H1 (cell line): ENCODE measurements around the gene CCDC185. TPM values are rescaled to one million over a fixed set of nuclear protein-coding genes. Genes with fewer than 3 reads are reported as not detected.

ENCODE experiments used
- CTCF ChIA-PET: fragments of 300-600 bp; sonication (Branson Sonifier 250); formaldehyde crosslinking; loops from one replicate; lab custom pipeline; 2021; ENCODE audit not compliant: partially characterized antibody; lab: Charles Lee
- POLR2A ChIA-PET: fragments of 300-600 bp; sonication (Branson Sonifier 250); formaldehyde crosslinking; loops from one replicate; lab custom pipeline; 2021; ENCODE audit warnings: inconsistent platforms; ENCODE audit not compliant: partially characterized antibody; lab: Charles Lee
- DNase-seq, 2 experiments: peaks; one replicate each; pipeline versions ENCODE4 v3.0.0 to v3.0.0-alpha.2; 2010 to 2022; ENCODE audit warnings: low spot score in 2 of 2, low read depth in 1 of 2, mixed read lengths in 1 of 2
- FAIRE-seq: peaks from 2 replicates; lab custom pipeline; 2011; peaks lifted over from hg19 to GRCh38; lab: Jason Lieb, UNC
- H2AFZ ChIP-seq: 2 replicates; pipeline ENCODE4 v1.8.1; 2012; ENCODE audit warnings: low read length, inconsistent platforms
- H2AK5ac ChIP-seq: 2 replicates; pipeline ENCODE4 v1.6.1; 2013; ENCODE audit warnings: low read depth, low read length
- H2BK120ac ChIP-seq: replicated peaks from 2 replicates; pipeline ENCODE3; 2013; ENCODE audit warnings: low read depth, low read length, inconsistent platforms
- H2BK12ac ChIP-seq: 2 replicates; pipeline ENCODE4 v1.6.1; 2013; ENCODE audit warnings: low read depth, low read length
- H2BK15ac ChIP-seq: 2 replicates; pipeline ENCODE4 v1.6.1; 2013; ENCODE audit warnings: low read length
- H2BK20ac ChIP-seq: 2 replicates; pipeline ENCODE4 v1.6.1; 2013; ENCODE audit warnings: low read length
- H2BK5ac ChIP-seq: 2 replicates; pipeline ENCODE4 v1.6.1; 2013; ENCODE audit warnings: low read depth, low read length
- H3K14ac ChIP-seq: 2 replicates; pipeline ENCODE4 v1.6.1; 2013; ENCODE audit warnings: inconsistent platforms; ENCODE audit not compliant: insufficient read length
- H3K18ac ChIP-seq: 2 replicates; pipeline ENCODE4 v1.6.1; 2013; ENCODE audit warnings: low read length; ENCODE audit errors: extremely low read depth
- H3K23ac ChIP-seq: 2 replicates; pipeline ENCODE4 v1.6.1; 2013; ENCODE audit warnings: inconsistent platforms; ENCODE audit not compliant: insufficient read length
- H3K23me2 ChIP-seq: 2 replicates; pipeline ENCODE4 v1.6.1; 2013; ENCODE audit warnings: low read depth, low read length
- H3K27ac ChIP-seq: 2 replicates; pipeline ENCODE4 v1.6.1; 2011; ENCODE audit warnings: low read depth, low read length, inconsistent platforms
- H3K27me3 ChIP-seq, 4 experiments: replicated peaks in 1 of 4; 1 replicate in 1 of 4; 2 replicates in 3 of 4; pipeline versions ENCODE4 v1.6.1 to v1.8.1; 2011 to 2013; ENCODE audit warnings: low read length in 3 of 4, mild to moderate bottlenecking in 3 of 4, inconsistent platforms in 2 of 4, mixed read lengths in 2 of 4, moderate library complexity in 1 of 4; ENCODE audit not compliant: control insufficient read depth in 3 of 4, insufficient read depth in 3 of 4; ENCODE audit errors: extremely low read depth in 1 of 4
- H3K36me3 ChIP-seq, 4 experiments: 2 replicates each; pipeline versions ENCODE4 v1.6.1 to v1.8.1; 2011 to 2013; ENCODE audit warnings: mild to moderate bottlenecking in 4 of 4, low read length in 3 of 4, moderate library complexity in 2 of 4, control low read depth in 1 of 4, inconsistent platforms in 1 of 4; ENCODE audit not compliant: insufficient read depth in 4 of 4, control insufficient read depth in 2 of 4
- H3K4ac ChIP-seq: replicated peaks from 2 replicates; pipeline ENCODE3; 2013; ENCODE audit warnings: low read length, low read depth, mixed read lengths, inconsistent platforms; ENCODE audit not compliant: insufficient read length
- H3K4me1 ChIP-seq, 4 experiments: replicated peaks in 1 of 4; 1 replicate in 1 of 4; 2 replicates in 3 of 4; pipeline versions ENCODE4 v1.6.1 to v1.8.1; 2011 to 2013; ENCODE audit warnings: low read length in 3 of 4, inconsistent platforms in 2 of 4, mixed read lengths in 1 of 4; ENCODE audit not compliant: insufficient read depth in 4 of 4, control insufficient read depth in 3 of 4
- H3K4me2 ChIP-seq, 2 experiments: 2 replicates each; pipeline versions ENCODE4 v1.6.1 to v1.8.1; 2011 to 2013; ENCODE audit warnings: low read depth in 2 of 2, low read length in 2 of 2, control low read depth in 1 of 2, inconsistent platforms in 1 of 2, mild to moderate bottlenecking in 1 of 2; ENCODE audit not compliant: insufficient read depth in 1 of 2
- H3K4me3 ChIP-seq, 4 experiments: fragments of 200-600, 300-600 bp in 1 of 4; sonication (generic), shearing (Covaris generic), sonication (Bioruptor Twin) in 1 of 4; 2 replicates each; pipeline versions ENCODE4 v1.5.1 to v1.8.1; 2011 to 2016; ENCODE audit warnings: low read length in 4 of 4, low read depth in 3 of 4, control low read depth in 2 of 4, inconsistent platforms in 2 of 4, mild to moderate bottlenecking in 2 of 4, mixed read lengths in 1 of 4, moderate library complexity in 1 of 4; ENCODE audit not compliant: insufficient read depth in 2 of 4; ENCODE audit errors: extremely low read depth in 1 of 4
- H3K56ac ChIP-seq: replicated peaks from 2 replicates; pipeline ENCODE3; 2013; ENCODE audit warnings: low read depth, mild to moderate bottlenecking, mixed read lengths, low read length, inconsistent platforms; ENCODE audit not compliant: insufficient read length
- H3K79me1 ChIP-seq: 2 replicates; pipeline ENCODE4 v1.6.1; 2013; ENCODE audit warnings: low read depth, low read length, control low read depth
- H3K79me2 ChIP-seq, 2 experiments: 2 replicates each; pipeline versions ENCODE4 v1.6.1 to v1.8.1; 2012 to 2013; ENCODE audit warnings: low read length in 2 of 2, mild to moderate bottlenecking in 2 of 2, inconsistent platforms in 1 of 2; ENCODE audit not compliant: insufficient read depth in 2 of 2, control insufficient read depth in 1 of 2
- H3K9ac ChIP-seq, 4 experiments: replicated peaks in 1 of 4; 1 replicate in 1 of 4; 2 replicates in 3 of 4; pipeline versions ENCODE4 v1.6.1 to v1.8.1; 2011 to 2013; ENCODE audit warnings: low read depth in 3 of 4, low read length in 3 of 4, control low read depth in 2 of 4, mild to moderate bottlenecking in 2 of 4, moderate library complexity in 2 of 4, inconsistent platforms in 1 of 4; ENCODE audit errors: extremely low read depth in 1 of 4
- H3K9me3 ChIP-seq, 2 experiments: 2 replicates each; pipeline versions ENCODE4 v1.6.1 to v1.8.1; 2012 to 2013; ENCODE audit warnings: mild to moderate bottlenecking in 2 of 2, moderate library complexity in 2 of 2, control low read depth in 1 of 2, inconsistent platforms in 1 of 2, low read depth in 1 of 2, low read length in 1 of 2, mixed read lengths in 1 of 2; ENCODE audit not compliant: insufficient read depth in 2 of 2
- H4K20me1 ChIP-seq, 2 experiments: replicated peaks in 1 of 2; 2 replicates each; pipeline versions ENCODE3 to v1.8.1; 2011 to 2013; ENCODE audit warnings: inconsistent platforms in 2 of 2, low read length in 2 of 2, mild to moderate bottlenecking in 1 of 2; ENCODE audit not compliant: insufficient read depth in 2 of 2, control insufficient read depth in 1 of 2
- H4K5ac ChIP-seq: 2 replicates; pipeline ENCODE4 v1.6.1; 2013; ENCODE audit warnings: low read length, low read depth, mixed read lengths, inconsistent platforms; ENCODE audit not compliant: insufficient read length
- H4K8ac ChIP-seq: 2 replicates; pipeline ENCODE4 v1.8.0; 2013; ENCODE audit warnings: mild to moderate bottlenecking, moderate library complexity, low read length, inconsistent platforms; ENCODE audit not compliant: insufficient read depth; ENCODE audit errors: extremely low read depth
- H4K91ac ChIP-seq: replicated peaks from 2 replicates; pipeline ENCODE3; 2013; ENCODE audit warnings: low read length, mixed read lengths, inconsistent platforms; ENCODE audit not compliant: insufficient read length
- ASH2L ChIP-seq: fragments of 200-600, 300-600 bp; sonication (generic); IDR thresholded peaks from one replicate; pipeline ENCODE4 v1.7.1; 2017; ENCODE audit warnings: low read length
- BRCA1 ChIP-seq: IDR thresholded peaks from 2 replicates; pipeline ENCODE4 v1.6.1; 2012; ENCODE audit warnings: low read depth, low read length, improper control_type of control experiment
- RAD21 ChIP-seq, 2 experiments: IDR thresholded peaks in 1 of 2; conservative IDR thresholded peaks in 1 of 2; 2 replicates each; pipeline ENCODE4 v1.6.1; 2011; ENCODE audit warnings: low read depth in 2 of 2, low read length in 2 of 2, improper control_type of control experiment in 1 of 2, inconsistent platforms in 1 of 2, mild to moderate bottlenecking in 1 of 2, moderate library complexity in 1 of 2
- WGBS, 2 experiments: shearing (Covaris generic) in 1 of 2; methylation state at CpG; one replicate each; pipeline versions ENCODE4 v1.1.6 to v1.1.7; 2013 to 2015; ENCODE audit warnings: low lambda C conversion rate in 2 of 2, mixed read lengths in 2 of 2, inconsistent platforms in 1 of 2, low coverage in 1 of 2, missing lambda C conversion rate in 1 of 2; ENCODE audit not compliant: insufficient replicate concordance in 2 of 2, insufficient coverage in 1 of 2, insufficient read length in 1 of 2; ENCODE audit errors: extremely low coverage in 1 of 2, missing lambda C conversion rate in 1 of 2; 5-methylcytosine and 5-hydroxymethylcytosine counted together
- polyA plus RNA-seq, 7 experiments: library from polyadenylated mRNA; depleted of rRNA in 3 of 7; stranded (reverse) in 5 of 7; unstranded in 2 of 7; fragments of >200 nt in 5 of 7; fragments of 200-250 nt in 2 of 7; gene quantifications; 1 replicate in 5 of 7; 2 replicates in 1 of 7; 4 replicates in 1 of 7; pipeline versions ENCODE4 v1.2.1 to v1.2.3, GENCODE V29; 2011 to 2013; ENCODE audit warnings: missing spikeins in 2 of 7, mixed read lengths in 2 of 7
- total RNA-seq: library from RNA; stranded (reverse); fragmentation: NEBNext Ultra II Directional; extraction: Animal tissue kit (Norgen Biotek cat#: 25700); gene quantifications from 2 replicates; pipeline ENCODE4 v1.2.1, GENCODE V29; 2021

Gene CCDC185
- total and polyA plus RNA-seq, 2 of the 8 experiments (the other 6 are each of a cell fraction or from before 2014, with no cell fraction given): not detected

DNA sequence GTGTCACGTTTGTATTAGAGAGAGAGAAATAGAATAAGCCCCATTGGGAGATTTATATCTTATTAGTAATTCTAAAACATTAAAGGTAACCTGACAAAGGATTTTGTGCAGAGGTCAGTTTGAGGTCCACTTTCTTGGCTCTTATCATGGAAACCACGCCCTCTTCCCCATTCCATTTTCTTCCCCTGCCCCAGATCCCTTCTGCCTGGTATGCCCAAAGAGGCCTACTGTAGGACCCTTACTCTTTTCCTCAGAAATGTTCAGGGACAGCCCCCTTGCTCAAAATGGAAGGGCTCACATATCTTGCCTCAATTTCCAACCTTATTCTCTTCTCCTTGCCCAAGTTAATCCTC lies 9.6 kb downstream of the CCDC185 start:
- Histone ChIP-seq H3K56ac (no peak overlapping the region), H3K4me3 (no peak overlapping the region), H3K79me2 (no peaks in the 10 kb centered on the region), H2BK12ac (no peak overlapping the region), H3K79me1 (no peaks in the 10 kb centered on the region), H3K23ac (no peak overlapping the region), H3K4ac (no peak overlapping the region), H3K36me3 (no peaks in the 10 kb centered on the region), H3K27ac (no peak overlapping the region), H2BK5ac (no peak overlapping the region), H3K9me3 (no peaks in the 10 kb centered on the region), H2AFZ (no peak overlapping the region), H2BK20ac (no peak overlapping the region), H3K23me2 (no peaks in the 10 kb centered on the region), H3K14ac (no peak overlapping the region), H2AK5ac (no peak overlapping the region), H3K9ac (no peak overlapping the region), H3K4me1 (no peaks in the 10 kb centered on the region), H4K8ac (no peak overlapping the region), H2BK15ac (no peak overlapping the region), H4K5ac (no peak overlapping the region), H4K91ac (no peak overlapping the region), H4K20me1 (no peaks in the 10 kb centered on the region), H2BK120ac (no peak overlapping the region), H3K27me3 (no peaks in the 10 kb centered on the region), H3K18ac (no peak overlapping the region), H3K4me2 (no peak overlapping the region)
- POLR2A ChIA-PET: no interaction called here
- CTCF ChIA-PET: interaction anchor here (1.0 kb wide), 1 partner anchor 11 kb away, joined by 3 read pairs; no protein-coding TSS in a partner anchor
- DNase-seq (no peak), FAIRE-seq (no peak)
- 87% methylated on average over 2 of the region's 2 CpGs; no CpG with 5 or more reads in 1 of the 2 experiments for WGBS, 2 experiments
- no peak for TF ChIP-seq RAD21 (IDR thresholded peaks at IDR 0.05 in 1 of 2, conservative IDR thresholded peaks at IDR 0.05 in 1 of 2; ENCODE audit: low read depth in 2 of 2, low read length in 2 of 2)
- TF ChIP-seq BRCA1: no peak
- no peak for TF ChIP-seq ASH2L
